Neural cell (in vitro differentiated cells): Measurements from ENCODE around the gene CASZ1. TPM values are rescaled to one million over a fixed set of nuclear protein-coding genes. Genes with fewer than 3 reads are reported as not detected.

ENCODE experiments used
- H2AFZ ChIP-seq: fragments of 200-600, 300-800 bp; sonication (generic), shearing (Covaris generic); 2 replicates; pipeline ENCODE4 v1.6.0; 2014; ENCODE audit warnings: low read depth, mild to moderate bottlenecking, antibody characterized with exemption, low read length, moderate library complexity
- H3F3A ChIP-seq: fragments of 200-600 bp; shearing (Covaris generic); 2 replicates; pipeline ENCODE4 v1.6.1; 2016; ENCODE audit warnings: mild to moderate bottlenecking, moderate library complexity, mixed read lengths, antibody characterized with exemption, low read length; ENCODE audit not compliant: insufficient read depth, poor library complexity, severe bottlenecking
- H3K27ac ChIP-seq: fragments of 200-600, 300-800 bp; sonication (generic), shearing (Covaris generic); 2 replicates; pipeline ENCODE4 v1.5.1; 2014; ENCODE audit warnings: mild to moderate bottlenecking, low read length, moderate library complexity
- H3K27me3 ChIP-seq: fragments of 300-800, 200-600 bp; sonication (generic), shearing (Covaris generic); 2 replicates; pipeline ENCODE4 v1.6.0; 2014; ENCODE audit warnings: mild to moderate bottlenecking, low read depth, low read length, moderate library complexity; ENCODE audit not compliant: insufficient read depth
- H3K36me3 ChIP-seq: fragments of 300-800, 200-600 bp; sonication (generic), shearing (Covaris generic); 2 replicates; pipeline ENCODE4 v1.5.1; 2014; ENCODE audit warnings: mild to moderate bottlenecking, antibody characterized with exemption, low read length, moderate library complexity; ENCODE audit not compliant: insufficient read depth
- H3K4me2 ChIP-seq: fragments of 300-800, 200-600 bp; sonication (generic), shearing (Covaris generic); 2 replicates; pipeline ENCODE4 v1.6.0; 2014; ENCODE audit warnings: mild to moderate bottlenecking, low read length
- H3K4me3 ChIP-seq: fragments of 300-800, 200-600 bp; sonication (generic), shearing (Covaris generic); 2 replicates; pipeline ENCODE4 v1.5.1; 2014; ENCODE audit warnings: mild to moderate bottlenecking, low read length, moderate library complexity
- H3K79me2 ChIP-seq: fragments of 200-600 bp; shearing (Covaris generic); replicated peaks from 2 replicates; pipeline ENCODE4 v1.6.0; 2014; ENCODE audit warnings: mild to moderate bottlenecking, low read length, moderate library complexity; ENCODE audit not compliant: insufficient read depth
- H3K9ac ChIP-seq: fragments of 300-800, 200-600 bp; sonication (generic), shearing (Covaris generic); 2 replicates; pipeline ENCODE4 v1.6.1; 2016; ENCODE audit warnings: mild to moderate bottlenecking, low read length, mixed read lengths
- H3K9me2 ChIP-seq: fragments of 200-600 bp; shearing (Covaris generic); 2 replicates; pipeline ENCODE4 v1.6.1; 2016; ENCODE audit warnings: mild to moderate bottlenecking, low read length, mixed read lengths; ENCODE audit not compliant: insufficient read depth
- H3K9me3 ChIP-seq: fragments of 200-600, 300-800 bp; sonication (generic), shearing (Covaris generic); 2 replicates; pipeline ENCODE4 v1.6.1; 2016; ENCODE audit warnings: mild to moderate bottlenecking, mixed run types, low read length, moderate library complexity, mixed read lengths
- H4K20me1 ChIP-seq: fragments of 200-600 bp; shearing (Covaris generic); 2 replicates; pipeline ENCODE4 v1.6.1; 2016; ENCODE audit warnings: mild to moderate bottlenecking, mixed run types; ENCODE audit not compliant: insufficient read depth
- CTCF ChIP-seq: fragments of 450-650 bp; IDR thresholded peaks from 2 replicates; pipeline ENCODE4 v1.5.1; 2014; ENCODE audit warnings: antibody characterized with exemption, mild to moderate bottlenecking, moderate library complexity; ENCODE audit not compliant: poor library complexity, severe bottlenecking
- EP300 ChIP-seq: fragments of 450-650 bp; conservative IDR thresholded peaks from 2 replicates; pipeline ENCODE4 v1.6.1; 2014; ENCODE audit warnings: antibody characterized with exemption, mild to moderate bottlenecking, moderate library complexity; ENCODE audit not compliant: poor library complexity, severe bottlenecking
- EZH2 ChIP-seq: fragments of 200-600, 300-800 bp; shearing (Covaris generic), sonication (generic); IDR thresholded peaks from 2 replicates; pipeline ENCODE4 v1.6.1; 2014; ENCODE audit warnings: antibody characterized with exemption, low read length, borderline replicate concordance, mild to moderate bottlenecking; ENCODE audit not compliant: insufficient read depth, poor library complexity, severe bottlenecking
- MXI1 ChIP-seq: fragments of 450-650 bp; conservative IDR thresholded peaks from 2 replicates; pipeline ENCODE4 v1.6.1; 2014; ENCODE audit warnings: antibody characterized with exemption, mild to moderate bottlenecking; ENCODE audit not compliant: poor library complexity, severe bottlenecking
- POLR2AphosphoS5 ChIP-seq: IDR thresholded peaks from 2 replicates; pipeline ENCODE4 v1.6.1; 2012
- RAD21 ChIP-seq: fragments of 450-650 bp; conservative IDR thresholded peaks from 2 replicates; pipeline ENCODE4 v1.6.1; 2014; ENCODE audit warnings: antibody characterized with exemption, mild to moderate bottlenecking, moderate library complexity
- SMC3 ChIP-seq: fragments of 450-650 bp; conservative IDR thresholded peaks from 2 replicates; pipeline ENCODE4 v1.6.1; 2014; ENCODE audit warnings: antibody characterized with exemption, mild to moderate bottlenecking, moderate library complexity; ENCODE audit not compliant: poor library complexity
- TAF1 ChIP-seq: IDR thresholded peaks from 2 replicates; pipeline ENCODE4 v1.6.1; 2012; ENCODE audit warnings: low read depth
- polyA plus RNA-seq: library from polyadenylated mRNA; depleted of rRNA; stranded (reverse); fragments of >200 nt; gene quantifications from 2 replicates; pipeline ENCODE4 v1.2.3, GENCODE V29; 2014
- TF ChIP-seq, protein P1 (sequence below): IDR thresholded peaks from 2 replicates; pipeline ENCODE4 v1.6.1; 2012; ENCODE audit warnings: borderline replicate concordance

Gene CASZ1
- polyA plus RNA-seq, 1 donor from 2014 or later, result 0.27 TPM

DNA sequence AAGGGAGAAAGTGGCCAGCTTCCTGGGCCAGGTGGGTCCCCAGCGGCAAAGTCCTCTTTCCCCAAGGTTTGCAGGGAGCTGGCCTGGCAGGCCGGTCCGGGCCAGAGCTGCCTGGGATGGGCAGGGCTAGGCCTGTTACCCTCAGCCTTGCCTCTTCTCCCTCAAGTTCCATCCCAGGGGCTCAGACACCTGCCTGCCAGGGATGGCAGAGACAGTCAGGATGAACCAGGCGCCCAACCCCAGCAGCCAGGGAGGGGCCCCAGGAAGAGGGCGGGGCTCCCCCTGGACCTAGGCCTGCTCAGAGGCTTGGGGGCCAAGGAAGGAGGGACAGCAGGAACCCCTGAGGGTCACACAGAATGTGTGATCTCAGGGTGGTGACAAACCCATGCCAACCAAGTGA lies 120.6 kb downstream of the CASZ1 start:
- H3K9ac ChIP-seq, result no peak overlapping the region
- no peaks in the 10 kb centered on the region for H3K79me2 ChIP-seq
- no peak overlapping the region for H3K27ac ChIP-seq
- H2AFZ ChIP-seq, result no peak overlapping the region
- TF ChIP-seq CTCF (no peak), EP300 (no peak), POLR2AphosphoS5 (no peak), EZH2 (no peak), MXI1 (no peak), TAF1 (no peak), SMC3 (no peak), RAD21 (no peak)
- TF ChIP-seq, protein P1, sequence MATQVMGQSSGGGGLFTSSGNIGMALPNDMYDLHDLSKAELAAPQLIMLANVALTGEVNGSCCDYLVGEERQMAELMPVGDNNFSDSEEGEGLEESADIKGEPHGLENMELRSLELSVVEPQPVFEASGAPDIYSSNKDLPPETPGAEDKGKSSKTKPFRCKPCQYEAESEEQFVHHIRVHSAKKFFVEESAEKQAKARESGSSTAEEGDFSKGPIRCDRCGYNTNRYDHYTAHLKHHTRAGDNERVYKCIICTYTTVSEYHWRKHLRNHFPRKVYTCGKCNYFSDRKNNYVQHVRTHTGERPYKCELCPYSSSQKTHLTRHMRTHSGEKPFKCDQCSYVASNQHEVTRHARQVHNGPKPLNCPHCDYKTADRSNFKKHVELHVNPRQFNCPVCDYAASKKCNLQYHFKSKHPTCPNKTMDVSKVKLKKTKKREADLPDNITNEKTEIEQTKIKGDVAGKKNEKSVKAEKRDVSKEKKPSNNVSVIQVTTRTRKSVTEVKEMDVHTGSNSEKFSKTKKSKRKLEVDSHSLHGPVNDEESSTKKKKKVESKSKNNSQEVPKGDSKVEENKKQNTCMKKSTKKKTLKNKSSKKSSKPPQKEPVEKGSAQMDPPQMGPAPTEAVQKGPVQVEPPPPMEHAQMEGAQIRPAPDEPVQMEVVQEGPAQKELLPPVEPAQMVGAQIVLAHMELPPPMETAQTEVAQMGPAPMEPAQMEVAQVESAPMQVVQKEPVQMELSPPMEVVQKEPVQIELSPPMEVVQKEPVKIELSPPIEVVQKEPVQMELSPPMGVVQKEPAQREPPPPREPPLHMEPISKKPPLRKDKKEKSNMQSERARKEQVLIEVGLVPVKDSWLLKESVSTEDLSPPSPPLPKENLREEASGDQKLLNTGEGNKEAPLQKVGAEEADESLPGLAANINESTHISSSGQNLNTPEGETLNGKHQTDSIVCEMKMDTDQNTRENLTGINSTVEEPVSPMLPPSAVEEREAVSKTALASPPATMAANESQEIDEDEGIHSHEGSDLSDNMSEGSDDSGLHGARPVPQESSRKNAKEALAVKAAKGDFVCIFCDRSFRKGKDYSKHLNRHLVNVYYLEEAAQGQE, result no peak
- no peaks in the 10 kb centered on the region for H3K9me3 ChIP-seq
- no peaks in the 10 kb centered on the region for H4K20me1 ChIP-seq
- H3F3A ChIP-seq, result no peaks in the 10 kb centered on the region
- H3K9me2 ChIP-seq, result no peaks in the 10 kb centered on the region
- H3K4me2 ChIP-seq, result no peak overlapping the region
- no peaks in the 10 kb centered on the region for H3K27me3 ChIP-seq
- no peaks in the 10 kb centered on the region for H3K36me3 ChIP-seq
- H3K4me3 ChIP-seq, result no peak overlapping the region

DNA sequence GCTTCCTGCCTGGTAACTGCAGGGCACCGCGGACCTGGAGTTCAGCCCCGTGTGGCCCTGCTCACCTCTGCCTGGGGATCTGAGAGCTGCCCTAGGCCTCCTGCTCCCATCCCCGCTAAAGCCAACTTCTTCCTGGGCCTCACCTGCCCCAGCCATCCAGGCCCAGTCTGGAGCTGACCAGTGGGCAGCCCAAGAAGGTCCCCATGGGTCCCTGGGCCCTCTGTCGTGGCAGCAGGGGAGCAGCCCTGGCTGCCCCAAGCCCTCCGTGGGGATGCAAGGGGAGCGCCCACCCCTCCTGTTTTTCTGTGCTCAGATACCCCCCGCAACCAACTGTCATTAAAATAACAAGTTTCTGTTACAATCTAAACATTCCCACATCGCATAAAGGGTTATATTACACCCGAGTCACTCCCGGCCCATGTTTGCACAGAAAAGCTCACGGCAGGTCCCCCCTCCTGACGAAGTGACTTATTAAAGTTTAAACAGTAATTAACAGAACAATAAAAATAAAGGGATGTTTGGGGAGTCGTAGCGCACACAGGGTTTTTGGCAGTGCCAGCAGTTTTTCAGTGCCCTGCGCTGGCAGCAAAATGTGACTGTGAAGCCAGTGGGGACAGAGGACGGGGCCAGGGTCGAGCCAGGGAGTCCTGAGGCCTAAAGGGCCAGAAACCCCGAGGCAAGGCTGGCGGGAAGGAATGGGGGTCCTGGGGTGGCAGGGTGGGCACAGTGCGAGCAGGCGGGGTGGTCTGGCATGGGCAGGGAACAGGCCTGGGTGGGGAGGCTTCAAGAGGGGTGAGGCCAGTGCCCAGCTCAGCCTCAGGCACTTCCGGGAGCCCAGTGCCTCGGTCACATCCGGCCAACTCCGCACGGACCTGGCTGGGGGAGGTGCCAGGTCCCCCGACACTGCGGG lies 121.5 kb downstream of the CASZ1 start:
- TF ChIP-seq POLR2AphosphoS5, result no peak
- TF ChIP-seq EZH2, result no peak
- TF ChIP-seq, protein P1, result no peak
- no peak for TF ChIP-seq RAD21
- TF ChIP-seq CTCF, result no peak
- TF ChIP-seq EP300, result no peak
- TF ChIP-seq SMC3, result no peak
- no peak for TF ChIP-seq MXI1
- TF ChIP-seq TAF1, result no peak
- Histone ChIP-seq H2AFZ (no peak overlapping the region), H3K4me3 (no peak overlapping the region), H3K79me2 (no peaks in the 10 kb centered on the region), H3K9ac (no peak overlapping the region), H3K9me2 (no peaks in the 10 kb centered on the region), H3F3A (no peaks in the 10 kb centered on the region), H3K4me2 (no peak overlapping the region), H3K36me3 (no peaks in the 10 kb centered on the region), H3K9me3 (no peaks in the 10 kb centered on the region), H3K27me3 (no peaks in the 10 kb centered on the region), H3K27ac (no peak overlapping the region), H4K20me1 (no peaks in the 10 kb centered on the region)
